Measurements from ENCODE around the gene NRN1. TPM values are rescaled to one million over a fixed set of nuclear protein-coding genes. Genes with fewer than 3 reads are reported as not detected.

Gene NRN1
- total RNA-seq, 2 experiments from 2014 or later = not detected

- intact Hi-C loops (cut with DNase I, micrococcal nuclease) = no loop called here
- TF ChIP-seq CTCF (IDR thresholded peaks at IDR 0.05) = no peak
- H3K4me3 ChIP-seq (ENCODE audit: low read length) = no peak overlapping the region
- peaks cover 10% of the 10 kb centered on the region for H3K4me1 ChIP-seq (ENCODE audit: insufficient read depth, low read length)
- no peaks in the 10 kb centered on the region for H3K9me3 ChIP-seq (ENCODE audit: control insufficient read depth in 1 of 2, insufficient read depth in 1 of 2, low read length in 2 of 2)
- Mint-ChIP-seq H3K4me1 (ENCODE audit: low read depth) (peaks cover 35% of the 10 kb centered on the region), H3K27ac (peak overlapping the region; percentile 16), H3K27me3 (peaks cover 19% of the 10 kb centered on the region), H3K4me3 (no peak overlapping the region), H3K36me3 (ENCODE audit: low read depth) (no peaks in the 10 kb centered on the region), H3K9me3 (peaks cover 4% of the 10 kb centered on the region)
- CTCF ChIA-PET = no interaction called here
- peak; percentile 37 for ATAC-seq (ENCODE audit: poor library complexity)
- H3K27me3 ChIP-seq (ENCODE audit: control insufficient read depth in 1 of 2, insufficient read depth in 2 of 2, low read length in 2 of 2) = peaks cover 0 to 9% of the 10 kb centered on the region in 2 experiments
- no peak for DNase-seq
- H3K27ac ChIP-seq (ENCODE audit: low read depth in 1 of 2, low read length in 2 of 2) = no peak overlapping the region
- H3K36me3 ChIP-seq (ENCODE audit: insufficient read depth, low read length) = no peaks in the 10 kb centered on the region
- POLR2A ChIA-PET = no interaction called here
Observed at GRCh38 chr6:5984150-5985089, 22.3 kb downstream of the NRN1 start.

- Histone ChIP-seq H3K27ac (ENCODE audit: low read depth in 1 of 2, low read length in 2 of 2) (no peak overlapping the region), H3K4me3 (ENCODE audit: low read length) (no peak overlapping the region), H3K4me1 (ENCODE audit: insufficient read depth, low read length) (peaks cover 10% of the 10 kb centered on the region), H3K36me3 (ENCODE audit: insufficient read depth, low read length) (no peaks in the 10 kb centered on the region), H3K9me3 (ENCODE audit: control insufficient read depth in 1 of 2, insufficient read depth in 1 of 2, low read length in 2 of 2) (no peaks in the 10 kb centered on the region), H3K27me3 (ENCODE audit: control insufficient read depth in 1 of 2, insufficient read depth in 2 of 2, low read length in 2 of 2) (no peaks in the 10 kb centered on the region)
- ATAC-seq (ENCODE audit: poor library complexity) = no peak
- intact Hi-C loops (cut with DNase I, micrococcal nuclease) = no loop called here
- ChIA-PET CTCF (interaction anchor here (1.0 kb wide), 1 partner anchor 14 kb away, joined by 3 read pairs; no protein-coding TSS in a partner anchor), POLR2A (no interaction called here)
- TF ChIP-seq CTCF (IDR thresholded peaks at IDR 0.05) = no peak
- Mint-ChIP-seq H3K4me1 (ENCODE audit: low read depth) (peaks cover 27% of the 10 kb centered on the region), H3K9me3 (peaks cover 4% of the 10 kb centered on the region), H3K27me3 (peaks cover 8% of the 10 kb centered on the region), H3K4me3 (no peak overlapping the region), H3K27ac (no peak overlapping the region), H3K36me3 (ENCODE audit: low read depth) (no peaks in the 10 kb centered on the region)
- no peak for DNase-seq
Observed at GRCh38 chr6:5981126-5982026, 25.3 kb downstream of the NRN1 start.

DNA sequence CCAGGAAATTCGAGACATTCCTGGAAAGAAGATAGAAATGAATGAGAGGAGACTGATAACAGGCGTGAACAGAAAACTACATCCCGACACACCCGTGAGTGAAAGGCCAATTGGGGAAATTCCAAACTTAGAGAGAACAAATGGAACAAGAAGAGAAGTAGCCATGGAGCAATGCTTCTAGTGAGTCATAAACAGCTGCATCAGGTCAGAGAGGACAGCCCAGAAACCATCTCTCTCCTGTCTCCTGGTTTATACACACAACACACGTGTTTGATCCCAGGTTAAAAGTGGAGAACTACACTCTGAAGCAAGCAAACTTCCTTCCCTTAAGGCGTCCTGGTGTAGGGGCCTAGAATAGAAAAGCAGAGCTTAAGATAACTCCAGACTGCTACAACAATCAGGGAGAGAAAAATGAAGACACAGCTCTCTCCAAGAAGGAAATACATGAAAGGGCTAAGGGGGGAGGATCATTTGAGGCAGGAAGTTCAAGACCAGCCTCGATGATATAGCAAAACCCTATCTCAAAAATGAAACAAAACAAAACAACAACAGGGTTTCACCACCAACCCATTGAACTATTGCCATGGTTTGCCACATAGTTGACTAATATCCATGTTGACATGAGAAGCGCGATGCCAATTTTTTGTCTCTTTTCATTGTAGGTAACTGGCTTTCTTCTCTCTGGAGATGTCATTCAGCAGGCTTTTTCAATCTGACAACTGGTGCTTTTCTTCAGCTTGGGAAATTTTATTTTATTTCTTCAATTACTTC is 26.9 kb downstream of the NRN1 start:
- H3K9me3 ChIP-seq (ENCODE audit: control insufficient read depth in 1 of 2, insufficient read depth in 1 of 2, low read length in 2 of 2) = no peaks in the 10 kb centered on the region
- ChIA-PET CTCF (no interaction called here), POLR2A (interaction anchor here (0.6 kb wide), 1 partner anchor 128 kb away, joined by 3 read pairs; no protein-coding TSS in a partner anchor)
- H3K4me1 Mint-ChIP-seq (ENCODE audit: low read depth) = peaks cover 19% of the 10 kb centered on the region
- H3K27me3 ChIP-seq (ENCODE audit: control insufficient read depth in 1 of 2, insufficient read depth in 2 of 2, low read length in 2 of 2) = no peaks in the 10 kb centered on the region
- no peaks in the 10 kb centered on the region for H3K36me3 Mint-ChIP-seq (ENCODE audit: low read depth)
- no peak for TF ChIP-seq CTCF (IDR thresholded peaks at IDR 0.05)
- peaks cover 10% of the 10 kb centered on the region for H3K4me1 ChIP-seq (ENCODE audit: insufficient read depth, low read length)
- H3K36me3 ChIP-seq (ENCODE audit: insufficient read depth, low read length) = no peaks in the 10 kb centered on the region
- H3K4me3 Mint-ChIP-seq = no peak overlapping the region
- no peak overlapping the region for H3K27ac Mint-ChIP-seq
- no peak overlapping the region for H3K27ac ChIP-seq (ENCODE audit: low read depth in 1 of 2, low read length in 2 of 2)
- DNase-seq = peak in 2 of 14 experiments; percentile 26 to 48
- H3K9me3 Mint-ChIP-seq = peaks cover 4% of the 10 kb centered on the region
- intact Hi-C loops (cut with DNase I, micrococcal nuclease) = no loop called here
- ATAC-seq (ENCODE audit: poor library complexity) = no peak
- peaks cover 17% of the 10 kb centered on the region for H3K27me3 Mint-ChIP-seq
- H3K4me3 ChIP-seq (ENCODE audit: low read length) = no peak overlapping the region
